GM10266 (cell line): ENCODE data around the gene CACNA1S.

Source experiments
- DNase-seq: peaks from one replicate; pipeline ENCODE4 v3.0.0; 2012; ENCODE audit errors: extremely low spot score
- CTCF ChIP-seq: IDR thresholded peaks from 2 replicates; pipeline ENCODE4 v1.5.1; 2012; ENCODE audit warnings: mild to moderate bottlenecking, low read depth; ENCODE audit not compliant: control insufficient read depth, insufficient read depth; ENCODE audit errors: missing control alignments

Gene CACNA1S

GRCh38 chr1:201139756-201140155 is 27.5 kb upstream of the CACNA1S start:
- no peak for DNase-seq
- TF ChIP-seq CTCF, result no peak

- no peak for DNase-seq
- no peak for TF ChIP-seq CTCF
These were observed 27.1 kb upstream of the CACNA1S start for GRCh38 chr1:201139306-201139705.

DNA sequence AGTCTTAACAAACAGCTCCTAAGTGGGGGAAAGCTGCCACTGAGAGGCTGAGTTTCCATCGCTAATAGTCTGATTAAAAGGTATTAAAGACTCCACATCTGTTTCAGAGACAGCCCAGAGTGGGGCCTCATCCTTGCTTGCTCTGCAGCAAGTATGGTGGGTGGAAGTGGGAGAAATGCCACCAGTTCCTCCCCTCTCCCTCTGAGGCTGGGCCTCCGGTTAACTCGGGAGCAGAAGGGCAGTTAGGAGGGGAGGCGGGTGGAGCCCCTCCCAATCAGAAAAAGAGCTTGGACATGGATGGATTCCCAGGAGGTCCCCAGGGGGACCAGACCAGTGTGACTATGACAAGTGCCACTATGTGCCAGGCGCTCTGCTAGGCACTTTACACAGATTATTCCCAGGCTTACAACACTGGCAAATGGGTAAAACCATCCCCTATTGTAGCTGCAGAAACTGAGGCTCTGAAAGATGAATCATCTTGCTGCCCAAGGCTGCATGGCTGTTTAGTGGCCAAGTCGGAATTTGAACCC is 26.1 kb upstream of the CACNA1S start:
- no peak for DNase-seq
- TF ChIP-seq CTCF, result no peak

GRCh38 chr1:201137579-201138310 is 25.5 kb upstream of the CACNA1S start:
- TF ChIP-seq CTCF, result no peak
- no peak for DNase-seq

DNA sequence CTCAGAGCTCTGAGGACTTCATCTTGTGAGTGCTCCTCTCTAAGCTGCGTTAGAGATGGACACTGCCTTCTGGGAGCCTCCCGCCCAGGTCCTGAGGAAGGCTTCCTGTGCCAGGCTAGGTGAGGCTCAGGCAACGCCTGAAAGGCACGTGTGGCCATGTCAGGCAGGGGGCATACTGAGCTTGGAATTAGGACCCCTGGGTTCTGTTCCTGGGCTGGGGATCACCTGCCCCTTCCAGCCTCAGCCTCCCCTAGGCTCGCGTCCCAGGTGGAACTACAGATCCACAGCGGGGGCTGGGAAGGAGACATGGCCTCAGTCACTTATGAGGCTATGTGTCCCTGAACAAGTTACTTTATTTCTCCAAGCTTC is 24.8 kb upstream of the CACNA1S start:
- DNase-seq, result no peak
- TF ChIP-seq CTCF, result no peak

DNA sequence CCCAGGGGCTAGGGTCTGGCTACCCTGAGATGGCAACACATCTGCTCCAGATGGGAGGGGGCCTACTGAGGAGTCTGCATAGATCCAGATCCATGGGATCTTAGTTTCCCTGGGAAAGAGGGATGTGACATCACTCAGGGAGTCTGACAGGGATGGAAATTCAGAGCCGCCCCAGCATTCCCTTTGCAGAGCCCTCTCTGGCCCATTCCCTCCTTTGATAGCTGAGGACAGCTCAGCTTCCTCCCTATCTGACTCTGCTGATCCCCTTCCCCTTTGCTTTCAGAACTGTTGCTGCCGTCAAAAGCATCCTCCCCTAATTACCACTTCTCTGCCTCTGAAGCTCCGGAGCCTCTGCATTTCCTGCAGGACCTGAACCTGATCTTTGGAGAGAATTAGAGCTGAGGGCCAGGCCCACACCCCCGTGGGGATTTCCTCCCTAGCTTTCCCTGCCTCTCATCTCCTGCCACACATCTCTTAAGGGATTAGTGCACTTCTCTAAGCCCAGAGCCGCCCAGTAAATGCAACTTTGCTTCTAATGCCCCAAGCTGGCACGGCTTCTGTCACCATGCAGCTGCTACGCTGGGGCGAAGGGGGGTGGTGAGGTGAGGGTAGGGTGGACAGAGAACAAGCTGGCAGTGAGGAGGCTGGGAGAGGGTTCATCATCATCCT is 24.3 kb upstream of the CACNA1S start:
- no peak for TF ChIP-seq CTCF
- DNase-seq, result no peak

DNA sequence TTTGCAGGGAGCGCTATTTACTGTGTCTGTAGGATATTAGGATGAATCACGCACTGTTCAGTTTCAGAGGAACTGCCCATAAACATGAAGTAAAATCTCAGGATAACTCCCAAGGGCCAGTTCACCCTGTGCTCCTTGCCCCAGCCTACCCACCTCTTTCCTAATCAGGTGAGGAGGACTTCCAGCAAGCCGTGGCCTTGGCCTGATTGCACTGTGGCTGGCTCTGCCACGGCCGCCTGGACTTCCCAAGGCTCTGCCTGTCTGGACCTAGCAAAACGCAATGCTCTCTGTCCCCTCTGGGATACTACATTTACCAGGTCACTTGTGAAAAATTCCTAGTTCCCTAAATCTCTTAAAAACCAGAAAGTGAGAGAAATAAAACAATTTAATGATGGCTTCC is 22.2 kb upstream of the CACNA1S start:
- DNase-seq, result no peak
- no peak for TF ChIP-seq CTCF
